Endometrial microvascular endothelial cells (primary cell): ENCODE results near the gene USP48. TPM values are rescaled to one million over a fixed set of nuclear protein-coding genes. Genes with fewer than 3 reads are reported as not detected.

ENCODE experiments used
- in situ Hi-C: cut with HindIII; loops from 2 replicates; pipeline ENCODE4 v1.10.0; 2017; ENCODE audit warnings: low sequenced_read_pairs, low pct_unique_long_range_greater_than_20kb; ENCODE audit errors: inconsistent ontology term
- total RNA-seq: library from RNA; depleted of rRNA; stranded (reverse); fragments of >200 nt; gene quantifications from one replicate; pipeline ENCODE4 v1.2.3, GENCODE V29; 2015; ENCODE audit errors: inconsistent ontology term

Gene USP48
- total RNA-seq, 1 donor from 2014 or later: 50.8 TPM

GRCh38 chr1:21716169-21716568, 66.8 kb downstream of the USP48 start:
- in situ Hi-C loops: no loop called here

- in situ Hi-C loops: no loop called here
Measured at GRCh38 chr1:21707891-21708290, 75.1 kb downstream of the USP48 start.

GRCh38 chr1:21707086-21707840, 75.7 kb downstream of the USP48 start:
- in situ Hi-C loops: no loop called here

GRCh38 chr1:21706151-21706835, 76.7 kb downstream of the USP48 start:
- in situ Hi-C loops: no loop called here

DNA sequence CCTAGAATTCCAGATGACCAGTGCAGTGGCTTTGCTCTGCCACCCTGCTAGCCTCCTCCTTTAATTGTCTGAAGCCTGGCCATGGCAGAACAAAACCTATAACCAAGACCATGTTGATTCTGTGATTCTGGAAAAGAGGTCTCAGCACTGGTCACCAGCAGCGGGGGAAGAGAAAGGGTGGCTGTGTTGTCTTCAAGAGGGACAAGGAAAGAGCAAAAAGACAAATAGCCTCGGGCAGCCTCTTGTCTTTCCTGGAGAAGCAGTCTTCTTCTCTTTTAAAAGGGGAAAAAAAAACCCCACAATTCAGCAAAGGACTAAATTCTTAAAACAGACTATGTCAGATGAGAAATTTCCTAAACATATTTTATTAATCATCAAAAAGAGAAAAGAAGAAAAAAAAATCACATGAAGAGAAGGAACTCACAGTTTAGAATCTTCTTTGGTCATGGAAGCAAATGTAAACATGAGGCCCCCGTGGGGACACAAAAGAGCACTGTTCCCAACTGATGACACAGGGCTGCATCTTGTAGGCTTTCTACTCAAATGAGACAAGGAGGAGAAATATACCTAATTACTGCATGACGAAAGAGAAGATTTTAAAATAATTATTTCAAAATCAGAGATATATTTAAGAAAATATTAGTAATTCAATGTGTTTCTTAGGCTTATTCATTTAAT, 77.5 kb downstream of the USP48 start:
- in situ Hi-C loops: no loop called here

- in situ Hi-C loops: no loop called here
Measured at GRCh38 chr1:21704145-21704544, 78.8 kb downstream of the USP48 start.

DNA sequence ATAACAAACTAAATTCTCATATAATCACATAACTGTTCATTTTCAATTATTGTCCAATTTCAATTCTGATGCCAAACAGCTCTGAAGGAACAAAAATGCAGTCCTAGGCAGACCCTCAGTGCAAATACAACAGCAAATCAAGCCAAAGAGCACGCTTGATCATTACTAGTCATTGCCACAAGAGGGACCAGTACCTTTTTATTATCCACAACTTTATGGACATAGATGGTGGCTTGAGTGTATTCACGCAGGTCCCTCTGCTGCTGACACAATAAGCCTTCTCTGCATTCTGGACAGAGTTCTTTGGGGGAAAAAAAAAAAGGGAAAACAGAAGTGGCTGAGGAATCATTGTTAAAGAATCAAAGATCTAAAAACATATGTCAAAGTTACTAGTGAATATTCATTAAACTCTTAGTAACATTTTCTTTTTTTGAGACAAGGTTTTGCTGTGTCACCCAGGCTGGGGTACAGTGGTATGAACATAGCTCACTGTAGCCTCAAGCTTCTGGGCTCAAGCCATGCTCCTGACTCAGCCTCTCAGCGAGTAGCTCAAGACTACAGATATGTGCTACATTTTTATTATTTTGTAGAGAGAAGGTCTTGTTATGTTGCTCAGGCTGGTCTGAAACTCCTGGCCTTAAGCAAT, 79.5 kb downstream of the USP48 start:
- in situ Hi-C loops: no loop called here

GRCh38 chr1:21702780-21703179, 80.2 kb downstream of the USP48 start:
- in situ Hi-C loops: no loop called here

GRCh38 chr1:21701401-21701800, 81.5 kb downstream of the USP48 start:
- in situ Hi-C loops: no loop called here

- in situ Hi-C loops: no loop called here
Measured at GRCh38 chr1:21700094-21700493, 82.9 kb downstream of the USP48 start.

DNA sequence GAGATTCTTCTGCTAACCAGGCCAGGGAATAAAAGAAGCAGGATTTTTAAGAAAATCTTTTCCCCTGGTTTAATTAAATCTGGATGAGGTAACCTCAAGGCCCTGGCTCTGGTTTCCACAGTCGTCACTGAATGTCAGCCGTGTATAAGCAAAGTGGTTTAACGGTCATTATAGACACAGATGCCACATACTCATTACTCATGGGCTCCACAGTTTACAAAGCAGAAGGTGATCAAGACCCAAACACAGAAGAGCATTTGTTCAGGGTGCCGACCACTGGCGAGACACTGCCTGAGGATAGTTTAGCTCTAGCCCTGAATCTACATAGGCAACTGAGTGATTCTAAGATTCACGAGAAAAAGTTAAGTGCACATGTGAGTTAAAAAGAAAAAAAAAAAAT, 86.0 kb downstream of the USP48 start:
- in situ Hi-C loops: no loop called here

GRCh38 chr1:21693732-21694131, 89.2 kb downstream of the USP48 start:
- in situ Hi-C loops: no loop called here

DNA sequence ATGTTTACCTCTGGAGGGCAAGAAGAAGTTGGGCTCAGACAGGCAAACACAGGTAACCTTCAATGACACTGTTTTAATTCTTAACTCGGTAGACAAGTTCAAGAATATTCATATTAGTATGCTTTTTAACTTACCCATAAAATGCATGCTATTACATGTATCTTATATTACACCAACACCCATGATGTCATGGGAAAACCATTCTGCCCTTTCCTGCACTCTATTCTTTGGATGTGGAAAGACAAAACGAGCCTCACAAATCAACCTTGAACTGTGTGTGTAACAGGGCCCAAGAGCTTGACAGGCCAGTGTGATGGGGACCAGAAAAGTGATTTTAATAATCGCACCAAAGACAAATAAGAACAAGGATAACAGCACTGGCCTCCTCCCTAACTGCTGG, 91.2 kb downstream of the USP48 start:
- in situ Hi-C loops: no loop called here

GRCh38 chr1:21689661-21690372, 93.1 kb downstream of the USP48 start:
- in situ Hi-C loops: no loop called here

DNA sequence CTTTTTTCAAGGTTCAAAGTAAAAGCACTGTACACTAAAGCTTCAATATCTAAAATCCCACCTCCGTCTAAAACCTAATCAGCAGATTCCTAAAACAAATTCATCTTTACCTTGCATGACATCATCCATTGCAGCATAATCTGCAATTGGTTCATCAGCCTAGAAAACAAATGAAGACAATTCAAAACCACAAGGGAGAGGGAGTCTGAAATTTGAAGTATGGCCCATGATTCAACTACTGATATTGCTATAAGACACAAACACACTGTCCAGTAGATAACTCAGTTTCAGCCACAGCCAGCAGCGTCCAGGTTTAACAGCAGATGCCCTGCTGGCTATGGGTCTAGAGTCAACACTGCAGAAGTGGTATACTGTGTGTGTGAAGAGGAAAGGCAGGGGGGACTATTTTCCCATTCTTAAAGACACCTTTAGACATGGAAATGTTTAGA, 95.8 kb downstream of the USP48 start:
- in situ Hi-C loops: no loop called here

DNA sequence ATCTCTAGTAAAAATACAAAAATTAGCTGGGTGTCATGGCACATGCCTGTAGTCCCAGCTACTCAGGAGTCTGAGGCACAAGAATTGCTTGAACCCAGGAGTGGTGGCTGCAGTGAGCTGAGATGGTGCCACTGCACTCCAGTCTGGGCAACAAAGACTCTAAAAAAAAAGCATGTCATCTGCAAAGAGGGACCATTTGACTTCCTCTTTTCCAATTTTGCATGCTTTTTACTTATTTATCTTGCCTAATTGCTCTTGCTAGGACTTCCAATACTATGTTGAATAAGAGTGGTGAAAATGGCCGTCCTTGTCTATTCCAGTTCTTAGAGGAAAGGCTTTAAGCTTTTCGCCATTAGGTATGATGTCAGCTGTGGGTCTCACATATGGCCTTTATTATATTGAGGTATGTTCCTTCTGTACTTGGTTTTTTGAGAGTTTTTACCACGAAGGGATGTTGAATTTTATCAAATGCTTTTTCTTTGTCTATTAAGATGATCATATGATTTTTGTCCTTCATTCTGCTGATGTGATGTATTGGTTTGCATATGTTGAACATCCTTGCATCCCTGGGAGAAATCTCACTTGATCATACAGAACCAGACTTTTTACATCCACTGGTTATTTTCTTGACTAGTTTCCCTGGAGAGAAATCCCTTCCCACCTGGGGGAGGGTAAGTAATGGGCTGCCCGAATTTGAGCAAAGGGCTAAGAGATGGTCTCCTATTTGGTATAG, 96.8 kb downstream of the USP48 start:
- in situ Hi-C loops: no loop called here

- in situ Hi-C loops: no loop called here
Measured at GRCh38 chr1:21681426-21681825, 101.5 kb downstream of the USP48 start.

GRCh38 chr1:21680918-21681317, 102.0 kb downstream of the USP48 start:
- in situ Hi-C loops: no loop called here
